HEK293T (cell line): ENCODE results near the gene INPP5E.

Experiments
- ARNT ChIP-seq: fragments of 450-650 bp; IDR thresholded peaks from 2 replicates; pipeline ENCODE4 v1.6.1; 2017; ENCODE audit warnings: mild to moderate bottlenecking
- BHLHE40 ChIP-seq: fragments of 450-650 bp; IDR thresholded peaks from 2 replicates; pipeline ENCODE4 v1.6.1; 2016; ENCODE audit warnings: mild to moderate bottlenecking, moderate library complexity, borderline replicate concordance
- CTBP1 ChIP-seq: fragments of 450-650 bp; IDR thresholded peaks from 2 replicates; pipeline ENCODE4 v1.6.1; 2016; ENCODE audit warnings: borderline replicate concordance
- ELF4 ChIP-seq: fragments of 450-650 bp; IDR thresholded peaks from 2 replicates; pipeline ENCODE4 v1.6.1; 2017; ENCODE audit warnings: antibody characterized with exemption
- FOXA1 ChIP-seq: fragments of 450-650 bp; IDR thresholded peaks from 2 replicates; pipeline ENCODE4 v1.6.1; 2016; ENCODE audit warnings: mild to moderate bottlenecking
- FOXM1 ChIP-seq: fragments of 450-650 bp; IDR thresholded peaks from 2 replicates; pipeline ENCODE4 v1.6.1; 2017; ENCODE audit warnings: mild to moderate bottlenecking, borderline replicate concordance
- HDGF ChIP-seq: fragments of 450-650 bp; IDR thresholded peaks from 2 replicates; pipeline ENCODE4 v1.6.1; 2017; ENCODE audit warnings: antibody characterized with exemption, borderline replicate concordance
- LEF1 ChIP-seq: fragments of 450-650 bp; IDR thresholded peaks from 2 replicates; pipeline ENCODE4 v1.6.1; 2017; ENCODE audit warnings: mild to moderate bottlenecking, borderline replicate concordance
- PKNOX1 ChIP-seq: fragments of 450-650 bp; IDR thresholded peaks from 2 replicates; pipeline ENCODE4 v1.6.1; 2016
- SP1 ChIP-seq: fragments of 450-650 bp; IDR thresholded peaks from 2 replicates; pipeline ENCODE4 v1.6.1; 2017
- ZNF384 ChIP-seq: fragments of 450-650 bp; IDR thresholded peaks from 2 replicates; pipeline ENCODE4 v1.6.1; 2016

DNA sequence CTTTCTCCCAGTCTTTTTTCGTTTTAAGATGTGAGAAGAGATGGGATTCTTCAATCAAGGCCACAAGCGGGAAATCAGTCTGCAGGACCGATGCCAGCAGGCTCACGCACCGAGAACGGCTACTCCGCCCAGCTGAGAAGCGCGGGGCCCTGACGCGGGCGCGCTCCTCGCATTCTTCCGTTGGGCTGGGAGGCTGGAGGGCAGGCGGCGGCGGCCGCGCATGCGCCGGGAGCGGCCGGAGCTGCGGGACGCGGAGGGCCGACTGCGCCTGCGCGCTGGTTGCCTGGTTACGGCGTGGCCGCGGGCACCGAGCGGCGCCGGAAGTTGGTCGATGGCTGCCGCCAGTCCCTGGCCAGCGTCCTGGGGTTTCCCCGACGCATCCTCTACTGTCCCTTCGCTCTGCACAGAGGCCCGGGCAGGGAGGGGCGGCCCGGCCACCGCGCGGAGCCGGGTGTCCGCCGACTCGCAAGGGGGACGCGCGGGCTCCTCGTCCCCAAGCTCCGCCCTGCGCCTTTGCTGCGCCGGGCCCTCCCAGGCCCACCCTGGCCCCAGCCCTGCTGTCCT, 44.0 kb upstream of the INPP5E start:
- TF ChIP-seq HDGF (no peak), SP1 (no peak), ELF4 (no peak), BHLHE40 (no peak), CTBP1 (no peak), ZNF384 (no peak), LEF1 (no peak), FOXA1 (no peak), PKNOX1 (no peak), FOXM1 (no peak), ARNT (no peak)
